ENCODE data around the gene CRYGD.

Gene CRYGD

GRCh38 chr2:208150094-208150493 lies 25.8 kb upstream of the CRYGD start:
- no peak overlapping the region for H3K4me3 ChIP-seq (replicated peaks; ENCODE audit: low read depth, low read length)
- no peak for TF ChIP-seq CTCF (IDR thresholded peaks at IDR 0.05; ENCODE audit: low read length, missing control alignments)
- no peak for DNase-seq (ENCODE audit: low read depth)

- no peak overlapping the region for H3K4me3 ChIP-seq (replicated peaks; ENCODE audit: low read depth, low read length)
- TF ChIP-seq CTCF (IDR thresholded peaks at IDR 0.05; ENCODE audit: low read length, missing control alignments) = peak; percentile 16
- DNase-seq (ENCODE audit: low read depth) = no peak
Observed at GRCh38 chr2:208148803-208149202, 24.5 kb upstream of the CRYGD start.

GRCh38 chr2:208147759-208148158 lies 23.4 kb upstream of the CRYGD start:
- no peak for TF ChIP-seq CTCF (IDR thresholded peaks at IDR 0.05; ENCODE audit: low read length, missing control alignments)
- DNase-seq (ENCODE audit: low read depth) = no peak
- H3K4me3 ChIP-seq (replicated peaks; ENCODE audit: low read depth, low read length) = no peak overlapping the region

GRCh38 chr2:208147008-208147407 lies 22.7 kb upstream of the CRYGD start:
- TF ChIP-seq CTCF (IDR thresholded peaks at IDR 0.05; ENCODE audit: low read length, missing control alignments) = no peak
- no peak for DNase-seq (ENCODE audit: low read depth)
- no peak overlapping the region for H3K4me3 ChIP-seq (replicated peaks; ENCODE audit: low read depth, low read length)

- no peak for TF ChIP-seq CTCF (IDR thresholded peaks at IDR 0.05; ENCODE audit: low read length, missing control alignments)
Observed at GRCh38 chr2:208146006-208146405, 21.7 kb upstream of the CRYGD start, which contains the start of gene CRYGB. Gene CRYGB (minus strand): TSS chr2:208146158. CDS start chr2:208146120, 38 bp downstream.

GRCh38 chr2:208142925-208143799 lies 18.8 kb upstream of the CRYGD start:
- no peak for TF ChIP-seq CTCF (IDR thresholded peaks at IDR 0.05; ENCODE audit: low read length, missing control alignments)
- no peak for DNase-seq (ENCODE audit: low read depth)
- no peak overlapping the region for H3K4me3 ChIP-seq (replicated peaks; ENCODE audit: low read depth, low read length)

More at GRCh38 chr2:208146006-208146405, 21.7 kb upstream of the CRYGD start, which contains the start of gene CRYGB:
- no peak within 1 kb of the TSS for H3K4me3 ChIP-seq (replicated peaks; ENCODE audit: low read depth, low read length)
- DNase-seq (ENCODE audit: low read depth) = no peak
